Activated naive CD4-positive, alpha-beta T cell treated with anti-CD3 and anti-CD28 coated beads, Interleukin-2, amount 50 U/mL, for 24 hours (primary cell): Measurements from ENCODE around the gene NACAD.
A peak's percentile ranks its signal among the peaks of the same experiment; 100 is the strongest.
"Not testable (repeated sequence)": the region's sequence is repeated elsewhere in the genome, so short reads cannot be mapped to it uniquely, and the experiment has no call there.

Source experiments
- H3K27ac Mint-ChIP-seq: one replicate; pipeline ENCODE4 v1.8.0; 2021; ENCODE audit warnings: mild to moderate bottlenecking, mixed read lengths
- H3K27me3 Mint-ChIP-seq: one replicate; pipeline ENCODE4 v1.8.0; 2021; ENCODE audit warnings: mixed read lengths
- H3K36me3 Mint-ChIP-seq: one replicate; pipeline ENCODE4 v1.8.0; 2021; ENCODE audit warnings: mixed read lengths
- H3K4me1 Mint-ChIP-seq: one replicate; pipeline ENCODE4 v1.8.0; 2021; ENCODE audit warnings: mixed read lengths
- H3K4me3 Mint-ChIP-seq: one replicate; pipeline ENCODE4 v1.8.0; 2021; ENCODE audit warnings: mild to moderate bottlenecking, mixed read lengths
- H3K9me3 Mint-ChIP-seq: one replicate; pipeline ENCODE4 v1.8.0; 2021; ENCODE audit warnings: mixed read lengths

The NACAD gene

DNA sequence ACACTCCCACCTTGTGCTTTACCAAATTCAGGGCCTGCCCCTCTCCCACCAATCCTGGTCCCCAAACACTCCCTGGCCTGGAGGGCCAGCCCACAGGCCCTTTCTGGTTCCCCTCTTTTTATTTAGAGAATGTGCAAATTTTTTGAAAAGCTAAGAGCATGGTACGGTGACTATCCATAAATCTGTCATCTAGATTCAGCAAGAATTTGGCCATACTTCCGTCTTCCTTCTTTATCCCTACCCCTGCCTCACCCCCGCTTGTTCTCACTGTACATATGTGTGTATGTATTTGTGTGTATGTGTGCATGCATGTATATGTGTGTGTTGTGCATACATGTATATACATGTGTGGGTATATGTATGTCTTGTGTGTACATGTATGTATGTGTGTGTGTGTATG lies 30.8 kb upstream of the NACAD start:
- H3K27me3 Mint-ChIP-seq = no peaks in the 10 kb centered on the region
- peaks cover 15% of the 10 kb centered on the region for H3K4me1 Mint-ChIP-seq
- no peaks in the 10 kb centered on the region for H3K9me3 Mint-ChIP-seq
- peak overlapping the region; percentile 5 for H3K27ac Mint-ChIP-seq
- H3K36me3 Mint-ChIP-seq = no peaks in the 10 kb centered on the region
- H3K4me3 Mint-ChIP-seq = no peak overlapping the region

DNA sequence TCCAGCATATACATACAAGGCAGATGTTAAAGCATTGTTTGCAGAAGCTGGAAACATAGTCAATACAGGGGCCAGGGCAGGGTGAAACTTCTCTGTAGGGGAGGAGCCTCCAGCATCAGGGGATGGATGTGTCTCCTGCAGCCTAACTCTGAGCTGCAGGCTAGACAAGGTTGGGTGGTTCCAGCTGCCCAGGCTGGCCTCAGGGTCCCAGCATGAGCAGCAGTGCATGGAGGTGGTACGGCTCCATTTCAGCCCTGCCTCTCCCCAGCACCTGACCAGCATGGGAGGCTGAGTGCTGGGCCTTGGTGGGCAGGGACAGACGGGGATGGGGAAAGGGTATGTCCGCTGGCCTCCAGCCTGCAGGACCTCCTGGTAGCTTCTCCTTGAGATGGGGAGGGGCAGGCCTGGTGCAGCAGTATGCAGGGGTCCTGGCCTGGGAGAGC lies 30.1 kb upstream of the NACAD start:
- no peak overlapping the region for H3K27ac Mint-ChIP-seq
- H3K27me3 Mint-ChIP-seq = no peaks in the 10 kb centered on the region
- no peak overlapping the region for H3K4me3 Mint-ChIP-seq
- no peaks in the 10 kb centered on the region for H3K9me3 Mint-ChIP-seq
- no peaks in the 10 kb centered on the region for H3K36me3 Mint-ChIP-seq
- peaks cover 15% of the 10 kb centered on the region for H3K4me1 Mint-ChIP-seq

DNA sequence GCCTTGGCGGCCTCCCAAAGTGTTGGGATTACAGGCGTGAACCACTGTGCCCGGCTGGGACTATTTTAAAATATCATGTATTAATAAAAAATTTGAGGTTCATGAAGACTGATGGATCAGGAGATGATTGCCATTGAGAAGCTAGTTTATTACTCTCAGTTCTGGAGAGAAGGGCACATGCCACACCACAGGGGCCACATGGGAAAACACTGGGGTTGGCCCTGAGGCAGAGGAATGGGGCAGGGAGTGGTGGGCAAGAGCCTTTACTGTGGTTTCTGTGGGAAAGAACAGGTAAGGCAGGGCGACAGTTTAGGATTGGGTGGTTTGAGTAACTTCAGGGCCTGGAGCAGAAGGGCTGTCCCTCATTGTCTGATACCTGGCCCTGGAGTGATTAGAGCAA lies 29.5 kb upstream of the NACAD start:
- H3K4me3 Mint-ChIP-seq = no peak overlapping the region
- no peaks in the 10 kb centered on the region for H3K9me3 Mint-ChIP-seq
- no peaks in the 10 kb centered on the region for H3K27me3 Mint-ChIP-seq
- H3K36me3 Mint-ChIP-seq = no peaks in the 10 kb centered on the region
- H3K4me1 Mint-ChIP-seq = peaks cover 10% of the 10 kb centered on the region
- H3K27ac Mint-ChIP-seq = no peak overlapping the region

DNA sequence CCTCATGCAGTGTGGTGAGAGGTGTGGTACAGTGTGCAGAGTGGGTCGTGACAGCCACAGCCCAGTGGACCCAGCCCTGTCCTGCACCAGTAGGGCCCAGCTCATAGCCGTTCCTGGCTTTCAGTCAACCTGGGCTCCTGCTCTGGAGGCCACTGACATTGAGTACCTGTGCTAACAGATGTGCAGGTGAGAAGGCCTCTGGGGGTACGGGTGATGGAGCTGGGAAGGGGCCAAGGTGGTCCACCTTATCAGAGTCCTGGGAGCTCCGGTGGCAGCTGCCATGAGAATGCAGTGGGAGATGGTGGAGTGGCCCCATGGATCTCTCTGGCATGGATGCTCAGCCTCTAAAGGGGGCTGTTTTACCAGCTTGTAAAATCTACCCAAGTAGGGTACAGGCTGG lies 28.8 kb upstream of the NACAD start:
- Mint-ChIP-seq H3K27ac (peak overlapping the region; percentile 55), H3K4me1 (peaks cover 5% of the 10 kb centered on the region), H3K4me3 (no peak overlapping the region), H3K36me3 (no peaks in the 10 kb centered on the region), H3K9me3 (no peaks in the 10 kb centered on the region), H3K27me3 (no peaks in the 10 kb centered on the region)

DNA sequence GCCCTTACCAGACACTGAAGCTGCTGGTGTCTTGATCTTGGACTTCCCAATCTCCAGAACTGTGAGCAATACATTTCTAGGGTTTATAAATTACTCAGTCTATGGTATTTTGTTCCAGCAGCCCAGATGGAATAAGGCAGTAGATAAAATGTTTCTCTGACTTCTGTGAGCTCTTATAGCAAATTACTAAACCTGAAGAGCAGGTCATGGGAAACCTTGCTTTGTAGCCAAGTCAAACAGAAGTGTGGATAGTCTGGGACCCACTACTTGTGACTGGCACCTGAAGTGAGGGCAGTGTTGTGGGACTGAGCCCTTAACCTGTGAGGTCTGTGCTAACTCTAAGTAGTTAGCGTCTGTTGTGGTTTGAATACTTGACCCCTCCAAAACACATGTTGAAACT lies 27.3 kb upstream of the NACAD start:
- Mint-ChIP-seq H3K4me3 (no peak overlapping the region), H3K36me3 (peaks cover 2% of the 10 kb centered on the region), H3K4me1 (peaks cover 12% of the 10 kb centered on the region), H3K27me3 (no peaks in the 10 kb centered on the region), H3K9me3 (no peaks in the 10 kb centered on the region), H3K27ac (no peak overlapping the region)

DNA sequence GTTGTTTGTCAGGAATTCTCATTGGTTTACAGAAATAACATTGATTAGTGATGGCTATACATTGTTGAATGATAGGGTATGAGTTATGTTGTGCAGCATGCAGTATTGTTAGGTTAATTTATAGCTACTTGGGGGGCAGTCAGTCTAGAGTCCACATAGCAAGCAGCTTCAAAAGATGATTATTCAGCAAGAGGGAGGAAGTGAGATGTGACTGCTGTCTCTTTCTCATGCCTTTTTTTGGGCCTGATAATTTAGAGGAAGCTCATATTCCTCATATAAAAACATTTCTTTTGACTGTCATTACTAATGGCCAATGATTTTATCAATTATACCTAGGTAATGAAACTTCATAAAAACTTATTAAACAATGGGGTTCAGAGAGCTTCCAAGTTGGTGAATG lies 26.2 kb upstream of the NACAD start:
- Mint-ChIP-seq H3K4me3 (no peak overlapping the region), H3K27me3 (no peaks in the 10 kb centered on the region), H3K4me1 (peaks cover 15% of the 10 kb centered on the region), H3K36me3 (peaks cover 7% of the 10 kb centered on the region), H3K27ac (no peak overlapping the region), H3K9me3 (no peaks in the 10 kb centered on the region)

DNA sequence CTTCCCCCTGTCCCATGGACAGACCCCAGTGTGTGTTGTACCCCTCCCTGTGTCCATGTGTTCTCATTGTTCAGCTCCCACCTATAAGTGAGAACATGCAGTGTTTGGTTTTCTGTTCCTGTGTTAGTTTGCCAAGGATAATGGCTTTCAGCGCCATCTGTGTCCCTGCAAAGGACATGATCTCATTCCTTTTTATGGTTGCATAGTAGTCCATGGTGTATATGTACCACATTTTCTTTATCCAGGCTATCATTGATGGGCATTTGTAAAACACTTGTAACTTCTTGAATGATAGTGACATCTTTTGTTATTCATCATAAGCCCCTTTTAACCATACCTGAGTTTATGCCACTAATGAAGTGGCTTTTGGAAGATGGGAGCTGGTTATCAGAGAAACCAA lies 25.5 kb upstream of the NACAD start:
- peaks cover 17% of the 10 kb centered on the region for H3K4me1 Mint-ChIP-seq
- H3K27me3 Mint-ChIP-seq, H3K4me3 Mint-ChIP-seq, H3K36me3 Mint-ChIP-seq, H3K27ac Mint-ChIP-seq, H3K9me3 Mint-ChIP-seq: not testable (repeated sequence)

DNA sequence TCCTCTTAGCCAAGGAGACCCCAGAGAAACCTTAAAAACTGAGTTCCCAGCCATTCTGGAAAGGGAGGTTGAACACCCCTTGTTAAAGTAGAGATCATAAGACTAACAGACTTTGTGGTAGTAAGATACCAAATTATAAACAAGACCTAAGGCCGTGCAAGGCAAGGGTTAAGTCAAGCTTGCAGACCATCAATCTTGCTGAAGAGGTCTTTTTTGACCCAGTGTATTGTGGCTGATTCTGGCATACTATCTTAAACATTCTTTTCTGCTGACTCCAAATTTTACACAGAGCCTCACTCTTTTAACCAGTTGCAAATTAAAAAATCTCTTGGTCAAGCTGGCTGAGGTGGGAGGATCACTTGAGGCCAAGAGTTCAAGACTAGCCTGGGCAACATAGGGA lies 23.9 kb upstream of the NACAD start:
- H3K36me3 Mint-ChIP-seq = peaks cover 19% of the 10 kb centered on the region
- H3K9me3 Mint-ChIP-seq = no peaks in the 10 kb centered on the region
- H3K4me1 Mint-ChIP-seq = peaks cover 32% of the 10 kb centered on the region
- peak overlapping the region; percentile 66 for H3K4me3 Mint-ChIP-seq
- no peak overlapping the region for H3K27ac Mint-ChIP-seq
- H3K27me3 Mint-ChIP-seq = no peaks in the 10 kb centered on the region

DNA sequence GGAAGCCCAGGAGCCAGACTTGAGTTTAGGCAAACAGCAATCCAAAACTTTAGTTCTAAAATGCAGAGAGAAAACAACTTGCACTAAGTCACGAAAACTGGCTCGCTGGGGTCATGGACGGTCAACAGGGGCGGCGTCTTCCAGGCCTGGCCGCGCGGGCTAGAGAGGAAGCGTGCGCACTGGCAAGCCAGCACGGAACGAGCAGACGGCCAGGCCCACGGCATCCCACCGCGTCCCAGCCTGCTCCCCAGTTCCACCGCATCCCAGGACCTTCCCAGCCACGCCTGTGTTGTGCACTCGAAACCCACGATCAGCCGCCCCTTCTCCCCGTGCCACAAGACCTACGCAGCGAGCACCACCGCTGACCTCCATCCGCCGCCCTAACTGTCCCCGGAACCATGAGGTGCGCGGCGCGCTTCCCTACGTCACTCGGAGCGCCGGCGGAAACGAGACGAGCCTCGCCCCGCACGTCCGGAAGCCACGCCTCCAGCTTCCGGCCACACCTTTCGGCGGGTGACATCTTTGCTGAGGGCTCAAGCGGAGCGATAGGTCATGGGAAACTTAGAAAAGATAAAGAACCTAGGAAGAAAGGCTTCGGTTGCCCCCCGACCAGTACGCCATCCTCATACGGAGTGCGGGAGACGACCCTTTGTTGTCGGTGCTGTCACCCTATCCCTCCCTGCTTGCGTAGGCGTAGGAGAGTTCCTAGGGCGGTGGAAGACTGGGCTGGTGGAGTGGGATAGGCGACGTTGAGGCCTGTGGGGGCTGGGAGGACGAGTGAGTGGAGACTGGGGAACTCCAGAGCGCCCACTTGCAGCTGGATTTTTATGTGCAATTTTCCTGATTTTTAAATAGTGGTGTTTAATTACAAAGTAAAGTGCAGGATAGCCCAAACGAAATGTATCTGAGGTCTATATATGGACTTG lies 22.8 kb upstream of the NACAD start, which contains the start of gene TBRG4:
Gene TBRG4 (minus strand): TSS at position 400 of the 926 bp plus-strand sequence. CDS start 2,460 bp downstream, outside the sequence.
- Mint-ChIP-seq H3K4me3 (peak within 1 kb of the TSS; percentile 96), H3K27ac (peak within 1 kb of the TSS; percentile 98), H3K27me3 (no peaks in the 10 kb centered on the region), H3K4me1 (peaks cover 42% of the 10 kb centered on the region), H3K36me3 (peaks cover 24% of the 10 kb centered on the region), H3K9me3 (no peaks in the 10 kb centered on the region)

DNA sequence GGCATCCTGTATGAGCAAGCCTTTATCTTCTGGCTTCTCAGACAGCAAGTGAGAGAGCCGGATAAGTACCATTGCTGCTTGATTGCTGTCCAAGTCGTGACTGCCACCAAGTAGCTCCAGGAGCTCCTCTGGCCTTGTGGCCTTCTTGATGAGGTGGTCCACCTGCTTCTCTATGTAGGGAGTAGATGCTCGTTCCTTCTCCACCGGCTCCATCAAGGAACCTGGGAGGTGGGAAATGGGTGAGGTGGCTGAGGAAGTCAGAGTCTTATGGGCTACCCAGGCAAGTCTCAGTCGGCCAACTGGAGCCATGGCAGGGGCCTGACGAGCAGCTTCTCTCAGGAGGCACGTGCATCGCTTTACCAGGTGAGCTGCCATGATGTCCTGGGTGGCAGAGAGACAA lies 20.1 kb upstream of the NACAD start:
- Mint-ChIP-seq H3K4me1 (peaks cover 52% of the 10 kb centered on the region), H3K27ac (peak overlapping the region; percentile 72), H3K4me3 (peak overlapping the region; percentile 78), H3K36me3 (peaks cover 24% of the 10 kb centered on the region), H3K27me3 (no peaks in the 10 kb centered on the region), H3K9me3 (no peaks in the 10 kb centered on the region)

DNA sequence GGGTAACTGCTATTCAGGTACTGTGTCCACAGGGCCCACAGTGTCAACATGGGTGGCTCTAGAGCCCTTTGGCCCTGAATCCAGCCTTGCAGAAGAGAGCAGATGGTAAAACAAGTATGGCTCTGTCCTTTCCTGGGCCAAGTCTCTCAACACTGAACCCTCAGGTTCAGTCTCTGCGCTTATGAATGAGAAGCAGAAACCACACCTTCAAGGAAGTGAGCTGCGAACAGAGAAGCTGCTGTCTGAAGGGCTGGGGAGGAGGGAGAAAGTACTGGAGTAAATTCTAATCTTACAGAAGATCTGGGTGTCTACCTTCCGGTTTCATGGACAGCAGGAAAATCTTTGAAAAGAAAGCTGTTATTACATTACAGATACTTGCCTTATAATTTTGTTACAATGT lies 18.6 kb upstream of the NACAD start:
- no peaks in the 10 kb centered on the region for H3K27me3 Mint-ChIP-seq
- H3K9me3 Mint-ChIP-seq = no peaks in the 10 kb centered on the region
- H3K4me3 Mint-ChIP-seq = peak overlapping the region; percentile 78
- H3K36me3 Mint-ChIP-seq = peaks cover 26% of the 10 kb centered on the region
- H3K4me1 Mint-ChIP-seq = peaks cover 52% of the 10 kb centered on the region
- peak overlapping the region; percentile 46 for H3K27ac Mint-ChIP-seq

DNA sequence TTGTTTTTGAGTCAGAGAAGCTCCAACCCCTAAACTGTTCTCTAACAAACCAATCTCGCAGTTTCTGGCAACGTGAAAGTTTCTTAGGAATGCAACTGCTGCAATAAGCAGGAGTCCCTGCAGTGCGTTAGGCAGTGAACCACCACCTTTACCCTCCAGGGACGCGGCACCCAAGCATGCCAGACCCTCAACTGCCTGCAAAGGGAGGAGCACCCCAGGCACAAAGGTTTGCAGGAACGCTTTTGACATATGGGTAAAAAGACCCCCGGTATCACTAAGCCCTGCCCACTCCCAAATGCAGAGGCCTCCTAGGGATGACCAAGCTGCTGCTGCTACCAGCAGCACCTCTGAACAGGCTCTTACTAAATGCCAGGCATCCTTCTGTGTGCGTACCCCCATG lies 18.1 kb upstream of the NACAD start:
- Mint-ChIP-seq H3K9me3 (no peaks in the 10 kb centered on the region), H3K4me1 (peaks cover 49% of the 10 kb centered on the region), H3K27me3 (no peaks in the 10 kb centered on the region), H3K4me3 (peak overlapping the region; percentile 78), H3K27ac (no peak overlapping the region), H3K36me3 (peaks cover 26% of the 10 kb centered on the region)

DNA sequence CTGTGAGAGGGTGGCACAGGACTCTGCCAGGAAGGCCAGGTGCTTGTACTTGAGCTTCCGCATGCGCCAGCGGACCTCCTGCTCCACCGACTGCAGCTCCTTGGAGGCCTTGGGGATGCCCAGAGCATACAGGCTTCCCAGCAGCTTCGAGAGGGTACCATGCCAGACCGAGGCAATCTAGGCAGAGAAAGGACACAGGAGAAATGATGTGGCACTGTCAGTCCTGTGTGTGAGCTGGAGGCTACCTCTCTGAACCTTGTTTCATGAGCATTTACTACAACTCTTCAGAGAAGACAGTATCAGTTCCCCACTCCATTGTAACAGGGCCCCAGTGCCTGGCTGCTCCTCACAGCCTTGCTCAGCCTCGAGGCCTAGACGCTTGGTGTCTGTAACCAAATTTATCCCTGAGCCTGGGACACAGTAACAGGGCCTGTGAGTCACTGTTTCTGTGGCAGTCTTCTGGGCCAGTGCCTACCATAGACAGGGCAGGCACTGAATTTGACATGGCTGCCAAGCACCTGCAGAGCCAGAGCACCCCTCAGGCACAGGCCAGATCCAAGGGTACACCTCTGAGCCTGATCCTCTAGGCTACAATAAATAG lies 16.9 kb upstream of the NACAD start:
- Mint-ChIP-seq H3K27ac (no peak overlapping the region), H3K9me3 (no peaks in the 10 kb centered on the region), H3K4me1 (peaks cover 45% of the 10 kb centered on the region), H3K36me3 (peaks cover 23% of the 10 kb centered on the region), H3K27me3 (no peaks in the 10 kb centered on the region), H3K4me3 (no peak overlapping the region)

DNA sequence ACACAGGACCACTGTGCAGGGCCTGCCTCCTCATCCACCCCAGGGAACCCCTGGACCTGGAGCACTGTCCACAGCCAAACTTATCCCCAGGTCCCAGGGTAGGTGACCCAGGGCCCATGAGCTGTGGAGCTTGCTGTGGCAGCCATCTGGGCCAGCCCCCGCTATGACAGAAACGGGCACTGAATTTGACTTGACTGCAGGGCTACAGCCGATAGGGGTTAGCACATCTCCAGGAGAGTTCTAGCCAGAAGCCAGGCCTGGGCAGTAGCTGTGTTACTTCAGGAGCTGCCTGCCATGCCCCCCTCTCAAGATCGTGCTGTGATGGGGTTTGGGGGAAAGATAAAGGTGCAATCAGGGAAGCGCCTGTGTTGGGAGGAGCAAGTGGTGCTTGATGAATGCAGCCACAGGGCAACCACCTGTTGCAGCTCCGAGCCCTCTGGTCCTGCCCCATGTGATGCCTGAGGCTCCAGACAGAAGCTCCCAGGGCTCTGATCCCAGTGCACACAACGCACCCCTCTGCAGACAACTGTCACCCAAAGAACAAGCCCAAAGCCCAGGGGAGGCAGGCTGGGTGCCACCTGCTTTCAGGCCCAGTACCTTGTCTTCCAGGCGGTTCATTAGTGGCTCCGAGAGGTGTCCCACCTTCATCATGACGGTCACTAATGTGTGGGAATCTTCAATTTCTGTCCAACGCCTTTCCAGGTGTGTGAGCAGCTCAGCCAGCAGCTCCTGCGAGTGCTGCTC lies 16.2 kb upstream of the NACAD start:
- Mint-ChIP-seq H3K27ac (no peak overlapping the region), H3K9me3 (no peaks in the 10 kb centered on the region), H3K4me3 (no peak overlapping the region), H3K36me3 (peaks cover 20% of the 10 kb centered on the region), H3K27me3 (no peaks in the 10 kb centered on the region), H3K4me1 (peaks cover 42% of the 10 kb centered on the region)

DNA sequence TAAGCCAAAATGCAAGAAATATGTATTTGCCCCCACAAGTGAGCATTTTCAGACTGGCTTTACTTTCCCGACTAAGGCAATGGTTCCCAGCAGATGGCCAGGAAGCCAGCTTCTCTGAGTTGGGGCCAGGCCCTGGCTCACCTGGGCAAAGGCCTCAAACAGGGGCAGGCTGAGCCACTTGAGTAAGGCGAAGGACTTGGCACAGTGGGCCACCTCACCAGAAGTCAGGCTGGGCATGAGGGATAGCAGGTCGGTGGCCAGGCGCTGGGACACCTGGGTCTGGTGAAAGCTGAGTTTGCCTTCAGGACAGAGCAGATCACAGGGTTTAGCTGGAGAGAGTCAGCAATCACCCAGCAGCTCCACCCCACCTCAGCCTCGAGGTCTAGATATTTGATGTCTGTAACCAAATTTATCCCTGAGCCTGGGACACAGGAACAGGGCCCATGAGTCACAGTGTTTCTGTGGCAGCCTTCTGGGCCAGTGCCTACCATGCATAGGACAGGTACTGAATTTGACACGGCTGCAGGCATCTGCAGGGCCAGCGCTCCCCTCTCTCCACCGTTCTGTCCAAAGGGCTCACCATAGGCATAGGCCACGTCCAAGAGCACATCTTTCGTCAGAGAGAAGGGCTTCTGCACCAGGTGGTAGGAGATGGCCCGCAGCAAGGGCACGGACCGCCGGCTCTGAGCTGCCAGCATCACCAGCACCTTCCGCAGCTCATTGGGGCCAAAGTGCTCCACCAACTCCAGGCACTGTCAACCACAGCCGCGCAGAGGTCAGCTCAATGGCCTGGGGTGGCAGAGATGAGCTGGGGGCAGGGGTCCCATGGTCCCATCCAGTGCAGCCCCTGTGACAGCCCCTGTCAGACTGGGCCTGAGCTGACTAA lies 15.4 kb upstream of the NACAD start:
- Mint-ChIP-seq H3K36me3 (peaks cover 21% of the 10 kb centered on the region), H3K9me3 (no peaks in the 10 kb centered on the region), H3K27ac (no peak overlapping the region)

More for the DNA sequence above, 15.4 kb upstream of the NACAD start:
- Mint-ChIP-seq H3K4me1 (peaks cover 40% of the 10 kb centered on the region), H3K27me3 (no peaks in the 10 kb centered on the region), H3K4me3 (no peak overlapping the region)
